NK-92 (cell line): ENCODE results near the gene FCGR3A.
"Not testable (repeated sequence)": the region's sequence is repeated elsewhere in the genome, so short reads cannot be mapped to it uniquely, and the experiment has no call there.

ENCODE experiments used
- DNase-seq: peaks from one replicate; lab custom pipeline; 2025; ENCODE audit not compliant: unreplicated experiment; lab: John Stamatoyannopoulos, UW

The FCGR3A gene

DNA sequence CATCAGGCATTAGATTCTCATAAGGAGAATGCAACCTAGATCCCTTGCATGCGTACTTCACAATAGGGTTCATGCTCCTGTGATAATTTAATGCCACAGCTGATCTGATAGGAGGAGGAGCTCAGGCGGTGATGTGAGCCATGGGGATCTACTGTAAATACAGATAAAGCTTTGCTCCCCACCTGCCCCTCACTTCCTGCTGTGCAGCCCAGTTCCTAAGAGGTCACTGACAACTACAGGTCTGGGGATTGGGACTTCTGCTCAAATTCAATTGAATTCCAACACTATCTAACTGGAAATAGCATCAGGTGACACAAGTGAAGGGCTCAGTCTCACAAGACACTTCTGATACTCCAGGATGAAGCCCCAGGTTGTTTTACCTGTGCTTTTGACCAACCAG lies 7.4 kb upstream of the FCGR3A start:
- not testable (repeated sequence) for DNase-seq

DNA sequence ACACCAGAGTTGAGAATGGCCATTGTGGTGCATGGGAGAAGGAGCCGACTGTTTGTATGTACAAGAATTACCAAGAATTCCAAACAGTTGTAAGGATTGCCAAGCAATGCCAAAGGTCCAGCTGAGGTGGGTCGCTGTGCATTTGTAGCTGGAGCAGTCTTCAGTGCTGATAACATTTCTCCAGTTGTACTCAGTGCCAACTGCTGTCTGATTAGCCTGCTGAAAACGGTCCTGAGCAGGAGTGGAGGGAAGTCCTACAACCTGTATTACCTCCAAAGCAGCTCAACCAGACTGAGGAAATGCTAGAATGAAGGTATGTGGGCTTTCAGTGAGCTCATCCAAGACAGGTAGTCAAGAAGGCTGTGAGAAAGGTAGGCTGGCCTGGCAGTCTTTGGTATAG lies 6.5 kb upstream of the FCGR3A start:
- DNase-seq, result not testable (repeated sequence)

DNA sequence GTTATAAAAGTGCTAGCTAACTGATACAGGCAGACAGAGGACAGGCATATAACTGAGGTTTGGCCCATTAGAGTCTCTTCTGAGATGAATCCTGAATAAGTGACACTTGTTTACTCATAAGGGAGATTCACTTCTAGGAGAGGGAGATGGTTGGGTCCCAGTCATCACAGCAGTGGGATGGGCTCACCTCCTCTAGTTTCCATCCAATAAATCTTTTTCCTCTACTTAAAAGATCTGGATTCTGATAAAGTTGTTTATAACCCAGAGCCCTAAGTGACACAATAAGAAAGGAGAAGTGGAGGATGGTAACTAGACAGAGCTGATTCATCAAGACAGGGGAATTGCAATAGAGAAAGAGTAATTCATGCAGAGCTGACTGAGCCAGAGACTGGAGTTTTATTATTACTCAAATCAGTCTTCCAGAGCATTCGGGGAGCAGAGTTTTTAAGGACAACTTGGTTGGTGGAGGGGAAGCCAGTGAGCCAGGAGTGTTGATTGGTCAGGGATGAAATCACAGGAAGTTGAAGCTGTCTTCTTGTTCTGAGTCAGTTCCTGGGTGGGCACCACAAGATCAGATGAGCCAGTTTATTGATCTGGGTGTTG lies 5.3 kb upstream of the FCGR3A start:
- not testable (repeated sequence) for DNase-seq

DNA sequence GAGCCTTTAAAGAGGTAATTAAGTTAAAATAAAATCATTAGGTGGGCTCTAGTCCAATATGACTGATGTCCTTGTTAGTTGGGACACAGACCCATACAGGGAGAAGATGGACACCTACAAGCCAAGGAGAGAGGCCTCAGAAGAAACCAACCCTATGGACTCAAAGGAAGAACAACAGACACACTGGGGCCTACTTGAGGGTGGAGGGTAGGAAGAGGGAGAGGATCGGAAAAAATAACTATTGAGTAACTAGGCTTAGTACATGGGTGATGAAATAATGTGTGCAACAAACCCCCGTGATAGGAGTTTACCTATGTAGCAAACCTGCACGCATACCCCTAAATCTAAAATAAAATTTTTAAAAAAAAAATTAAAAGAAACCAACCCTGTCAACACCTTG lies 4.7 kb upstream of the FCGR3A start:
- not testable (repeated sequence) for DNase-seq

DNA sequence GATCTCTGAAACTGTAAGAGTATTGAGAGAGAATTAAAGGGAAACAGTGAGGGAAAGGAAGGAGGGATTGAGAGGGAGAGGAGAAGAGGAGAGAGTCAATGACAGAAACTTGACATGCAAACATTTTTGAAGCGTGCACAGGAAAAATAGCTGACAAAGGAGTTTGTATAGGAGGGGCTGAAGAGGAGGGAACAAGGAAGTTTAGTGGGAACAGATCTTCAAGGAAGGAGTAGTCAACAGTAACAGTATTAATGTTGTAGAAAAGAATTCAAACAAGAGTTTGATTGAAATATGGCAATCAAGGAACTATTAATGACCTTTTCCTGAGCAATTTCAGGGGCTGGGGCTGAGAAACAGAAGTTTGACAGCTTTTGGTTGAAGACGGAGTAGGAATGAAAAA lies 4.0 kb upstream of the FCGR3A start:
- DNase-seq, result not testable (repeated sequence)

DNA sequence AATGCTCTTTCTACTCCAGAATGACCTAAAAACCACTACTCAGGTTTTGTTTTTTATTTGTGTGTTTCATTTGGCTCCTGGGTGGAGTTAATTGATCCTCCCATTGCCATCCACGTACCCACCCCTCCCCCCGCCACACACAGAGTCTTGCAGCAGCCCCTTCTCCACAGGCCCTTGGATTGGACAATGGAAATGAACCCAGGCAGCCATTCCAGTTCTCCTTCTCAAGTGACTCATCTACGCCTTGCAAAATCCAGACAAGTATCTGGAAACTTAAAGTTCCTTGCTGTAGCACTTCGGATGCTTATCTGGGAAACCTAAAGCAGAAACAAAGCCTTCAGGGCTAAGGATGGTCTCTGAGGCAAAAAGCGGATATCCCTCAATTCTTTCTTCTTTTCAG lies 1.3 kb upstream of the FCGR3A start:
- DNase-seq, result not testable (repeated sequence)

DNA sequence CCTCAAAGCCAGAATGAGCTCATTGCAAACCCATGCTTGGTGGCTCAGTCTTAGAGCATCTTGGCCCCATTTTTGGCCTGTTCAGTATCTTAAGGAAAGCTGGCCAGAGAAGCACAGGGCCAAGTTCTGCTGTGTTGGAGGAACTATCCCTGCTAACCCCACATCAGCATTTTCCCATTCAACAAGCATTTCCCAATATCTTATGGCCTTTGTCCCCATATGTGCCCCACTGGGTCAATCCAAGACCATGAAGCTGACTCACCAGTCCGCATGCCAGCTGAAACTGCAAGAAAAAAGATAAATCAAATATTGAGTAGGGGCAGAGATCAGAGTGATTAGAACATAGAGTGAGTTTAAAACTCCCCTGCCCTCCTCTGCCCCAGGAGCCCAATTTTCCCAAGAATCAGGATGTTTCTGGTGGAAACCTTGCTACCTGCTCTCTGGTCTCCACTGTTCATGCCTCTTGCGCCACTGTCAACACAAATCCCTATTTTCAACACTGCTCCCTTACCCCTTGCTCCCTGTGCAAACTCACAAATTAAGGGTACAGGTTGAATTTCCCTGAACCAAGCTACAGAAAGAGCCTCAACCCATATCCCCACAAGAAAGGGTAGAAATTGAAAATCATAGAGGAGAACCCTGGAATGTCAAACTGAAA lies 740 bp downstream of the FCGR3A start:
- not testable (repeated sequence) for DNase-seq

DNA sequence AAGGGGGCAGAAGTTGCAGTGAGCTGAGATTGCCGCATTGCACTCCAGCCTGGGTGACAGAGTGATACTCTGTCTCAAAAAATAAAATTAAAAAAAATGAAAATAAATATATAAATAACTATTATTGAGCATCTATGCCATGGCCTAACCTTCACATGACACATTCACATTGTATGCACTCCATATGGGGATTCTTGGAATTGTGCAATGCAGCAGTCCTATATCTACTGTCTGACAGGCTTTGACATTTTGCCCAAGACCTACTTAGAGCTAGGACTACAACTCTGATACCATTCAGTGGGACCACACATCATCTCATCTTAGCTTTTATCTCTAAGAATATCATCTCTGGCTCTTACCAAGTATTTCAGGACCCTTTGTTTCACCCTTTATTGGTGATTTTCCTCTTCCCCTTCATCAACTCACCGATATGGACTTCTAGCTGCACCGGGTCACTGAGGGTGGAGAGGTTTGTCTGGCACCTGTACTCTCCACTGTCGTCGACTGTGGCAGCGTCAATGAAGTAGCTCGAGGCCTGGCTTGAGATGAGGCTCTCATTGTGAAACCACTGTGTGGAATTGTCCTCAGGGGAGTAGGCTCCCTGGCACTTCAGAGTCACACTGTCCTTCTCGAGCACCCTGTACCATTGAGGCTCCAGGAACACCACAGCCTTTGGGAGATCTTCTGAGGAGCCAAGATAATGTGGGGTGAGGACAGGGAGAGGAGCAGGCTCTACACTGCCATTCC lies 1.4 kb downstream of the FCGR3A start:
- not testable (repeated sequence) for DNase-seq

DNA sequence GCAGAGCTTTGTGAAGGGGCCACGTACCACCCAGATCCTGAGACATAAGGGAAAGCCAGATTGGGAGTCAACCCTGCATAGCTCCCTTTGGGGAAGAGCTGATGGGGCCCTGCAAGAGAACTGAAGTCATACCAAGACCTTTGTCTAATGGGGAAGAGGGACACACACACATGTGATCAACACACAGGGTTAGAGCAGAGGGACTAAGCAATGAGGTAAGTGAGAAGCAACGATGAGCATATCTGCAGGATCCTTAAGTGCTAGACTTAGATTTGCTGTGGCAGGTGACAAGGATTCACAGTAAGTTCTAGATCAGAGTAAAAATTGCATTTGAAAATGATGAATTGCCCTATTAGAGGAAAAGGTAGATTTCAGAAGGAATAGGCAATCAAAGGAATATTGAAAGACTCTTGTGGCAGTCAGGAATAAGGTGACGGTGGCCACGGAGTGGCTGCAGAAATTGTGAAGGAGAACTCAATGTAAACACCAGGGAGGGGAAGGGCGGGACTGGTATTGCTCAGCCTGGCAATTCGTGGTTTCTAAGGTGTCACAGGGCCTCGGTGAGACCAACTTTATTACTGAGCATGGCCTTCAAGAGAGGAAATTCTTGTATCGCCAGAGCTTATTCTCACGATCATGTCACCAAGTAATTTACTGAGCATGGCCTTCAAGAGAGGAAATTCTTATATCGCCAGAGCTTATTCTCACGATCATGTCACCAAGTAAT lies 4.5 kb downstream of the FCGR3A start:
- not testable (repeated sequence) for DNase-seq

DNA sequence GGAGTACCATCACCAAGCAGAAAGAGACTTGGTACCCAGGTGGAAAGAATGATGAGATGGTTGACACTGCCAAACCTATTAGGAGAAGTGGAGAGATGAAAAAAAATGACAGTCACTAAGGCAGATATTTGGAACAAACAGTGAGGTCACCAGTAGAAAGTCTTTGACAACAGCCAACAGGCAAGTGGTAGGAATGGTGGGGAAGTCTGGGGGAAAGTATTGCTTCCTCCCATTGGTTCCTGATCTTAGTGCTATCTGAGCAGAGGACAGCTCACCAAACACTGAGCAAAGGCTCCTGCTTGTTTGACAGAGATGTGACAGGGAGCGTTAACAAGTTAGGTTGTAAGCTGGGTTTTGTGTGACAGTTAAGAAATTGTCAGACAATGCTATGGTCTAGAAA lies 6.5 kb downstream of the FCGR3A start:
- DNase-seq, result not testable (repeated sequence)

DNA sequence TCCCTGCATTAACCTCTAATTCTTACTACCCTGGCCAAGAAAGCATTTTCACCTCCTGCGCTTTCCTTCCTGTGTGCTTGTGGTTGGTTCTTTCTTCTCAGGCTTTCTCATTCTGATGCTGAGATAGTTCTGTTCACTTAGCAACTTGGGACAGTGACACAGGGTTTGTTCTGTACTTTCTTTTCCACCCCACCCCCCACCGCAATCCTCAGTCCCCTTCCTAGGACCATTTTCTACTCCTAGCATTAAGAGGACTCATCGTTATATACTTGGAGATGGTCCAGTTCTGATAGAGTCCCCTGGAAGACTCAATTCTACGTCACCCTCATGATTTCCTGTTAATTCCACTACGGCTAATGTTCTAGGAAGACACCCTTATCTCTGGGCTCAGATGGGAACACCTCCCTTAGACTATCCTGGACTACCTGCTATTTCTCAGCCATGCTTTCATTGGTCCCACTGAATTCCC lies 7.5 kb downstream of the FCGR3A start:
- DNase-seq, result not testable (repeated sequence)

DNA sequence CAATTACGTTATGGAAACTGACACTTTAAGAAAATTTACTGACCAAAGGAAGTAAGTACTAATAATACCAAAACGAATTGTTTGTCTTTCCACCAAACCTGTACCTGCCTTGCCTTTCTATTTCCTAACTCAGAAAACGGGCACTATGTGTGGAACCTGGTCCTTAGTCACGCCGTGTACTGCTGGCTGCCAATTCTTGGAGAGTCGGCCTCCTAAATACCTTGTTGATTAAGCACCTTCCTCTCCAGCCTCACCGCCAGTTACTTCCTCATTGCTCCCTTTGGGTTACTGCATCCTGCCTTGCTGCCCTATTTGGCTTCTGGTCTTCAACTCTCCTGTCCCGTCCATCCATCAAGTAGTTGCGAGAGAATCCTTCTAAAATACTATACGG lies 9.1 kb downstream of the FCGR3A start:
- not testable (repeated sequence) for DNase-seq

DNA sequence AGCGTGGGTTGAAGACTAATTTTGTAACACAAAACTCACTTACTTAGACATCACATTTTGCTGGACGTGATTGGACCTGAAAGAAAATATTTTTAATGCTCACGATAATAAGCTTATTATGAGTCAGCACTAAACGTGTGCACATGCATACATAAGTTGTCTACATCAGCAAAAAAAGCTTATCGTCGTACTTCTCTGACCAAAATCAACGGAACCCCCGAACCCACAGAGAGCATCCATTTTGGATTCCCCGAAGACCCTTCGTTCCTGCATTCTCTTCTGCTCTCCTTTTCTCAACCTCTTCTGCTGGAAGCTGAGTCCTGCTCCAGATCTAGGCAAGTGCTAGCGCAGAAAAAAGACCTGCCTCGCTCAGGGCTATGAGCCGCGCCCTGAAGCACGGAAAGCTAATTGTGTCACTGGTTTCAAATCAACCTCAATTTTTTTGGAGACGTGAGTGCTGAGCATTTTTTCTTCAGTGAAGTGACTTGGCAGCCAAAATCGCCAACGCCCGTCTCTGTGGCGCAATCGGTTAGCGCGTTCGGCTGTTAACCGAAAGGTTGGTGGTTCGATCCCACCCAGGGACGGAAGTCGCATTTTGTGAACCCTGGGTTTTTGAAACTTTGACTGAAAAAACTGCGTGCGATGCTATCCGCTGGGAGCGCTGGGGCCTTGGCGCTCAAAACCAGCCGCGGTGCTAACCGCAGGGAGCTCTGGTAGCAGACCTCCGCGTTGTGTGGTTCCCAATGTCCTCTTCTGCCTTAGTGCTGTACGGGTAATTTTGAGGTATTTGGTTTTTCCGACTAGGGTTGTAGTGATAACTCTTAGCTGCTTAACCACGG lies 9.7 kb downstream of the FCGR3A start:
- DNase-seq, result not testable (repeated sequence)

DNA sequence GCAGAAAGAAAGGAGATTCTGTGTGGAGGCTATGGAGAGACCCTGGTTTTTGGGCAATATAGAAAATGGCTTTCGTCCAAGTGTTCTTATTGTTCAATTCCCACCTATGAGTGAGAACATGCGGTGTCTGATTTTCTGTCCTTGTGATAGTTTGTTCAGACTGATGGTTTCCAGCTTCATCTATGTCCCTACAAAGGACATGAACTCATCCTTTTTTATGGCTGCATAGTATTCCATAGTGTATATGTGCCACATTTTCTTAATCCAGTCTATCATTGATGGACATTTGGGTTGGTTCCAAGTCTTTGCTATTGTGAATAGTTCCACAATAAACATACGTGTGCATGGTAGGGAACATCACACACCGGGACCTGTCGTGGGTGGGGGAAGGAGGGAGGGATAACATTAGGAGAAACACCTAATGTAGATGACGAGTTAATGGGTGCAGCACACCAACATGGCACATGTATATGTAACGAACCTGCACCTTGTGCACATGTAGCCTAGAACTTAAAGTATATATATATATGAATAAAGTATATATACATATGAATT lies 10.6 kb downstream of the FCGR3A start:
- DNase-seq, result not testable (repeated sequence)

DNA sequence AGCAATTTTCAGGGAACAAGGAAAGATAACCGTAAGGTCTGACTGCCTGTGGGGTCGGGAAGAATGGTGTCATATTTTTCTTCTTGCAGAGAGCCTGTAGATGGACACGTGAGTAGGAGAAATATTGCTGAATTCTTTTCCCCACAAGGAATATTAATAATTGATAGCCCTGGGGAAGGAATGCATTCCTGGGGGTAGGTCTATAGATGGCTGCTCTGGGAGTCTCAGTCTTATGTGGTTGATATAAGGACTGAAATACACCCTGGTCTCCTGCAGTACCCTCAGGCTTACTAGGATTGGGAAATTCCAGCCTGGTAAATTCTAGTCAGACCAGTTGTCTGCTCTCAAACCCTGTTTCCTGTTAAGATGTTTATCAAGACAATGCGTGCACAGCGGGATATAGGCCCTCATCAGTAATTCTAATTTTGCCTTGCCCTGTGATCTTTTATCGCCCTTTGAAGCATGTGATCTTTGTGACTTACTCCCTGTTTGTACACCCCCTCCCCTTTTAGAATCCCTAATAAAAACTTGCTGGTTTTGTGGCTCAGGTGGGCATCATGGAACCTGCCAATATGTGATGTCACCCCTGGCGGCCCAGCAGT lies 12.4 kb downstream of the FCGR3A start:
- not testable (repeated sequence) for DNase-seq

DNA sequence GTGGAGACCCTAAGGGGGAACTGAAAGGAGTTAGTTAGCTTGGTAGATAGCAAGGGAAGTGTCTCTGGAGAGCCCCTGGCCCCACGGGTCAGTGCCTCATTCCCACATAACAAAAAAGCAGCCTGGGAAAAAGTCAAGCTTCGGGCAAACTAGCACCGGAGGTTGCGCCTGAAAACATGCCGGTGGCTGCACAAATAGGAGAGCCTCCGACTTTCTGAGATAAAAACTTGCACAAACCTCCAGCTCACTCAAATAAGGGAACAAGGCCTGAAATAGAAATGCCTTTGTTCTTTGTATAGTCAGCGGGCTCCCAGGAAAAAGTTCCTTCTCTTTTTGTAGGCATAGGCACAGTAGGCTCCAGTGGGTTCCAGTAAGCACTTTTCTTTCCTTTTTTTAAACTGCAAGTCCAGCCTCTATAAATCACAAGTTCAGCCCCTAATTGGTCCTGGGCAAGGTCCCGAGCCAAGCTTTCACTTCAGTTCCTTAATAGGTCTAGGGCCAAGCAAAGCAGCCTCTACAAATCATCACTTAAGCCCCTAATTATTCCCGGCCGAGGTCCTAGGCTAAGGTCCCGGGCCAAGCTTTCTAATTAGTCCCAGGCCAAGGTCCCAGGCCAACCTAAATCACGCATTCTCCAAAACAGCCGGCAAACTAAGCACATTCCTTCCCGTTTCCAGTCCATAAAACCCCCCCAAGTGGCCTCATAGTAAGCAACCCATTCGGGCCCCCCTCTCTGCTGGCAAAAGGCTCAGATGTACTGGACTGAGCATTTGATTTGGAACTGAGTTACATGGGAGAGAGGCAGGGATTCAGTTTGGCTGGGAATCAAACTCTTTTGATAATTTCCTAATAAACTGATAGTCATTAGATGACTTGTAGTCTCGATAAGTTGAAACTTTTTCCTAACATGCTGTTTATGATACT lies 16.7 kb downstream of the FCGR3A start:
- DNase-seq, result not testable (repeated sequence)

DNA sequence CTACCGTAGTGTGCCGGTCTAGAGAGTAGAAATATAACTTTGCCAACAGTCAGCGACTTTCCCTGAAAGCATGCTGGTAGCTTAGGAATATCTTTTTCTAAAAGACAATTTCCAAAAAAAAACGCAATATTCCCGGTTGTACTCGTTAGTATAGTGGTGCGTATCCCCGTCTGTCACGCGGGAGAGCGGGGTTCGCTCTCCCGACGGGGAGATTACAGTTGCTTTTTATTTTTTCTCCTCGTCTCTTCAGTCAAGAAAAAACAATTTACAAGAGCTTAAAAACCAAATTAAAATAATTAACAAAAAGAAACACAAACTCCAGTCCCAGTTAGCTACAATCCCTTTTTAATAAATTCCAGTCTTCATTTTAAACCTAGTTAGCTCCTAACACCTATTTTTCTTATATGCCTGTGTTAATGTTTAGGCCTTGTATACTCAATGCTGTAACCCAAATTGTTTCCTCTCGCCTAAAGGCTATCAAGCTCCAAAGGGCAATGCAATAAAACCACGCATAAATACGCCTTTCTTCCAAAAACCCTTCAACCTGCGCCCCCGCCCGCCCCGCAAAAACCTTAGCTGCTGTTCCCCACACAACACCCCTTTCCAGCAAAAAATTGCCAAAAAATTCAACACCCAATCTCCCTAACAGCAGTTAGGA lies 17.5 kb downstream of the FCGR3A start:
- DNase-seq, result no peak
